ENCODE measurements around the gene EPS8L2.

DNA sequence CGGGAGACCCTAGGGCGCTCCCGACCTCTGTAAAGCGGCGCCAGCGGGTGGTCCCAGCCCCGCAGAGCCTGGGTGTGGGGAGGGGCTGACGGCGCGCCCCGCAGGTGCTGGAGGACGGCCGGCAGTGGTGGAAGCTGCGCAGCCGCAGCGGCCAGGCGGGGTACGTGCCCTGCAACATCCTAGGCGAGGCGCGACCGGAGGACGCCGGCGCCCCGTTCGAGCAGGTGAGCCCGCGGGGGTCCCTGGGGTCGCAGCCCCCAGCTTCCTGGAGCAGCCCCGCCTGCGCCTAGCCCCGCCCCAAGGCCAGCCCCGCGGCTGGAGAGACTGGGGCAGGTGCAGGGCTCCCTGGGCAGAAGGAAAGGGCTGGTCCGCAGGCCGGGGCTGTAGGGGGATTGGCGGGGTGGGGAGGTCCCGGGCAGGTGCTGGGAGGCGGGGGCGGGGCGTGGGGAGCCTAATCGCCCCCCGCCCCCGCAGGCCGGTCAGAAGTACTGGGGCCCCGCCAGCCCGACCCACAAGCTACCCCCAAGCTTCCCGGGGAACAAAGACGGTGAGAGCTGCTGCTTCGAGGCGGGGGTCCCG, 19.7 kb downstream of the EPS8L2 start:
- TF ChIP-seq, protein P1, sequence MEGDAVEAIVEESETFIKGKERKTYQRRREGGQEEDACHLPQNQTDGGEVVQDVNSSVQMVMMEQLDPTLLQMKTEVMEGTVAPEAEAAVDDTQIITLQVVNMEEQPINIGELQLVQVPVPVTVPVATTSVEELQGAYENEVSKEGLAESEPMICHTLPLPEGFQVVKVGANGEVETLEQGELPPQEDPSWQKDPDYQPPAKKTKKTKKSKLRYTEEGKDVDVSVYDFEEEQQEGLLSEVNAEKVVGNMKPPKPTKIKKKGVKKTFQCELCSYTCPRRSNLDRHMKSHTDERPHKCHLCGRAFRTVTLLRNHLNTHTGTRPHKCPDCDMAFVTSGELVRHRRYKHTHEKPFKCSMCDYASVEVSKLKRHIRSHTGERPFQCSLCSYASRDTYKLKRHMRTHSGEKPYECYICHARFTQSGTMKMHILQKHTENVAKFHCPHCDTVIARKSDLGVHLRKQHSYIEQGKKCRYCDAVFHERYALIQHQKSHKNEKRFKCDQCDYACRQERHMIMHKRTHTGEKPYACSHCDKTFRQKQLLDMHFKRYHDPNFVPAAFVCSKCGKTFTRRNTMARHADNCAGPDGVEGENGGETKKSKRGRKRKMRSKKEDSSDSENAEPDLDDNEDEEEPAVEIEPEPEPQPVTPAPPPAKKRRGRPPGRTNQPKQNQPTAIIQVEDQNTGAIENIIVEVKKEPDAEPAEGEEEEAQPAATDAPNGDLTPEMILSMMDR (IDR thresholded peaks at IDR 0.05) = no peak
- no peak for TF ChIP-seq POLR2A (IDR thresholded peaks at IDR 0.05)
